Testis (tissue), 2 donors: Measurements from ENCODE around the gene SERGEF.

Experiments used
- CTCF ChIP-seq, 3 experiments: fragments of 450-650 bp in 2 of 3; fragments of 200-600 bp in 1 of 3; sonication (generic) in 1 of 3; IDR thresholded peaks; one replicate each; pipeline ENCODE4 v1.5.1; 2016 to 2019; ENCODE audit warnings: antibody characterized with exemption in 3 of 3, mild to moderate bottlenecking in 2 of 3, moderate library complexity in 1 of 3
- POLR2A ChIP-seq: fragments of 450-650 bp; IDR thresholded peaks from one replicate; pipeline ENCODE4 v1.6.1; 2017; ENCODE audit warnings: antibody characterized with exemption, mild to moderate bottlenecking, moderate library complexity

GRCh38 chr11:17877886-17878285 is 135.0 kb downstream of the SERGEF start:
- TF ChIP-seq CTCF (IDR thresholded peaks at IDR 0.05) (no peak), POLR2A (no peak)
